DMS79 treated with DMSO at 0.1 percent for 48 hours (cell line): Measurements from ENCODE around the gene FHAD1.

Source experiments
- DNase-seq: peaks from one replicate; lab custom pipeline; 2025; lab: John Stamatoyannopoulos, UW

FHAD1 gene

DNA sequence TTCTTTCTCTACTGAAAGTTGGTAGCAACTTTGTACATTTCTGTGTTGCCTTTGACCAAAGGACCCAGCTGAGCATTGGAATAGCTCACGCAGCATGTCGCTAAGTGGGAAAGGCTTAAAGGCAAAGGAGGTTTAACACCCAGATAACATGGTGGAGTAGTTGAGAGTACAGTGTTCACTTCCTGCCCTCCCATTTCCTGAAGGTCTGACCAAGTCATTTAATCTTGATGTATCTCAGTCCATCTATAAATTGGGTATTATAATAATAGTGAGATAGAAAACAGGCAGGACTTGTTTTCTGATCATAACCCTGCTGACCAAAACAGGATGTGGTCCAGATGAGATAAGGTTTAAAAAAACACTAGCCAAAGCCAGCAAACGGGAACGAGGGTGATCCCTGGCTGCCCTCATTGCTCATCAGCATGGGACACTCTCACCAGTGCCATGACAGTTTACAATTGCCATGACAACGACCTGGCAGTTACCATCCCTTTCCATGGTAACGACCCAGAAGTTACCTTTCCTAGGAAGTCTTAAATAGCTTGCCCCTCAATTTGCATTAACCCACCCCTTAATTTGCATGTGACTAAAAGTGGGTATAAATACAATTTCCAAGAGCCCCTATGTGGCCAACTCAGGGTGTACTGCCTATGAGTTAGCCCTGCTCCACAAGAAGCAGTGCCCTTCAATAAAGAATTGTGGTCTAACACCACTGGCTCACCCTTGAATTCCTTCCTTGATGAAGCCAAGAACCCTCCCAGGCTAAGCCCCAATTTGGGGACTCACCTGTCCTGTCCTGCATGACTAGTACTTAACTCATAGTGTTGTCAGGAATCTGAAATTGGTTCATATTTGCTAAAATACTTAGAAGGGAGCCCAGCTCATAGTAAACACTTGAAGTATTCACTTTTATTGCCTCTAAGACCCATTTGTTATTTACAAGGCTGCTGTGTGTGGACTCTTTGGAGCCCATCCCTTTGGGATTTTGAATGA, 28.4 kb upstream of the FHAD1 start:
- DNase-seq: no peak

- no peak for DNase-seq
Observed at GRCh38 chr1:15219280-15220023, 27.6 kb upstream of the FHAD1 start.

DNA sequence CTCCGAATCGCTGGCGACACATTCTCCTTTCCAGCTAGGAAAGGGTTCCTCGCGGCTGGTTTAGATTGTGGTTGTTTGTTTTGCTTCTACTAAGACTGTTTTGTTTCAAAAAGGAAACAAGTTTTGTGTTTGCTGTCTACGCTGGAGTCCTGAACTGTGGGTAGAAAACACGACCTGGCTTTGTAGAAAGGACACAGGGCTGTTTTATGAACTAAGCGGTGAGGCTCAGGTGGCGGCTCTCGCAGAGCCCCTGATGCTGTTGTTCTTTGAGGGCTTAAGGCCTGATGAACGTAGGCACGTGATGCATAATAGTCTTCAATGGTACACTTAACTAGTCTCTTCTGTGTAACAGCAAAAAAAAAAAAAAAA, 27.0 kb upstream of the FHAD1 start:
- DNase-seq: no peak

DNA sequence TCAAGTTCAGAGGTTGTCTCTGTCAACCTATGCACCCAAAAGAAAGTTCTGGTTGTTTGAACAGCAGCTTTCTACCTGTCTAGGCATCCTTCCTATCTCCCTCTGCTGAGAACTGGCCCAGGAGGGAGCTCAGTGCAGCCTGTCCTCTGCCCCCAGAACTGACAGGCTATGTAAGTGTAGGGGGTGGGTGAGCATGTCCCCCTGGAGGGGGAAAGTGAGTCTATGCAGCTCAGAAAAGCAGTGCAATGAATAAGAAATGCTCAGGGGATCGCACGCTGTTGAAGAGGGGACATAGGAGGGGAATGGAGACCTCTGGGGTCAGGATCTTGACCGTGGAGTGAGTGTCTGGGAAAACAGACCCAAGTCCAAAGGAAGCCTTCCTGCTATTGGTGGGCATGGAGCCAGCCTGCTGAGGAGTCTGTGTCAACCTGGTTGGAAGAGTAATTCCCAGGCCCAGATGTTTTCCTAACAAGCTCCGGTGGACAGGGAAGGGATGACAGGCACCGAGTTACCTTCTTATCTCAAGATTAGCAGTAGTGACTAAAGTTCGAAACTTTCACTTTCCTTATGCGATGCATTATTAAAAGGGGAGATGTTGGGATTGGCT, 26.1 kb upstream of the FHAD1 start:
- no peak for DNase-seq

- no peak for DNase-seq
Observed at GRCh38 chr1:15222653-15223303, 24.2 kb upstream of the FHAD1 start.

- no peak for DNase-seq
Observed at GRCh38 chr1:15224259-15224869, 22.7 kb upstream of the FHAD1 start.

GRCh38 chr1:15224974-15225373, 22.0 kb upstream of the FHAD1 start:
- DNase-seq: no peak

- no peak for DNase-seq
Observed at GRCh38 chr1:15225461-15225860, 21.6 kb upstream of the FHAD1 start.

DNA sequence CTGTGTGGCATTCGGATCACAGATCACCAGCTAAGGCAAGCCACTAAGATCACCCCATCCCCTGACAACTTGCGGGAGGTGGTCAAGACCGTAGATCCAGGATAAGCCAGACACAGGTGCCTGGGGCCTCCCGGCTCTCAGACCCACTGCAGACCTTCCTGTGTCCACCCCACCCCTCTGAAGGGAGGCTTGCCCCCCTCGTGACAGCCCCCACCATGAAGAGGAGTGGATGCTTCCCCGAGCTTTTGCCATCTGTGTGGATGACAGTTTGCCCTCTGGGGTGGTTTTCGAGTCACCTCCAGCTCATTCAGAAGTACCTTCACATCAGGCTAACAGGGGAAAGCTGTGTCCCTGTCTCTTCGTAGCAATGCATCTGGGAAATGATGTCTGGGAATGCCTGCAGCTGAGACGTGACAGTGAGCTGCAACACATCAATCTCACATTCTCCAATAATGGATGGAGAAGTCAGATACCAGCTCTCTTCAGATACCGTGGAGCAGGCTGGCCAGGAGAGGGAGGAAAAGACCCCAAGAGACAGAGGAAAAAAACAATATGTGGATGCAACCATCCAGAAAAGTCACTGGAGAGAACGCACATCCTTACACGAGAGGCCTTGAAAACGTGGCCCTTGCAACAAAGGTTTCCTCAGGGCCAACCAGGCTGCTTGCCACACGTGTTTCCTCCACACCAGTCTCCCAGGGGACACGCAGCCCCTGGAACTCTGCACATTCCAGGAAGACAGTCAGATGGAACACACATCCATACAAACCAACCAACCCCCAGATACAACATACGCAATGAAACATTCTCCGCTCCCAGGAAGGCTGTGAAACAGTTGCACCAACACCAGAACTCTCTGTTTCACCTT, 20.4 kb upstream of the FHAD1 start:
- DNase-seq: no peak

DNA sequence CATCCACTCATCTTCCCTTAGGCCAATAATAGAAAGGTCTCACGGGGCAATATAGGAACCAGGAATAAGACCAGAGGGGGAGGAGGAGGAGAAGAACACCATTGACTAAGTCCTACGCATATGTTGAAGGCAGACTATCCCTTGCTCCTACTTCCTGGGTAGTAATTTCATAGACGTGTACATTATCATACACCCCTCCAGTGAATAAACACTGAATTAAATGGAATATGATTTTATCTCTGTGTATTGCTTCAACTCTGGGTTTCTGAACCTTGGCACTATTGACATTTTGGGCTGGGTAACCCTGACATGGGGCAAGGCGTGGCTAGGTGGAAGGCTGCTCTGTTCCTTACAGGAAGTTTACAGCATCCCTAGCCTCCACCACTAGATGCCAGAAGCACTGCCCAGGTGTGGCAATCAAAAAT, 17.3 kb upstream of the FHAD1 start:
- DNase-seq: no peak

DNA sequence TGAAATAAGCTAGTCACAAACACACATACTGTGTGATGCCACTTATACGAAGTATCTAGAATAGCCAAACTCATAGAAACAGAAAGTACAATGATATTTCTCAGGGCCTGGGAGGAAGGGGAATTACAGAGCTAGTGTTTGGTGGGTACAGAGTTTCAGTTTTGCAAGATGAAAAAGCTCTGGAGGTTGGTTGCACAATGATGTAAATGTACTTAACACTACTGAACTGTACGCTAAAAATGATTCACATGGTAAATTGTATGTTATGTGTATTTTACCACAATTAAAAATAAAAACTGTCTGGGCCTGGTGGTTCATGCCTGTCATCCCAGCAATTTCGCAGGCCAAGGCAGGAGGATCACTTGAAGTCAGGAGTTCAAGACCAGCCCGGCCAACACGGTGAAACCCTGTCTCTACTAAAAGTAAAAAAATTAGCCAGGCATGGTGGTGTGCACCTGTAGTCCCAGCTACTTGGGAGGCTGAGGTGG, 15.3 kb upstream of the FHAD1 start:
- DNase-seq: no peak

DNA sequence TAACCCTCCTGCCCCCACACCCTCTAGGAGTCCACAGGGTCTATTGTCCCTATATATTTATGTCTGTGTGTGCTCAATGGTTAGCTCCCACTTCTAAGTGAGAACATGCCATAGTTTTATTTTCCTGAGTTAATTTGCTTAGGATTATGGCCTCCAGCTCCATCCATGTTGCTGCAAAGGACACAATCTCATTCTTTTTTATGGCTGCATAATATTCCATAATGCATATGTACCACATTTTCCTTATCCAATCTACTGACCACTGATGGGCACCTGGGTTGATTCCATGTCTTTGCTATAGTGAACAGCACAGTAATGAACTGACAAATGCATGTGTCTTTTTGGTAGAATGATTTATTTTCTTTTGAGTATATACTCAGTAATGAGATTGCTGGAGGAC, 13.3 kb upstream of the FHAD1 start:
- DNase-seq: no peak

GRCh38 chr1:15236321-15236721, 10.7 kb upstream of the FHAD1 start:
- no peak for DNase-seq

GRCh38 chr1:15236746-15237145, 10.3 kb upstream of the FHAD1 start:
- no peak for DNase-seq

DNA sequence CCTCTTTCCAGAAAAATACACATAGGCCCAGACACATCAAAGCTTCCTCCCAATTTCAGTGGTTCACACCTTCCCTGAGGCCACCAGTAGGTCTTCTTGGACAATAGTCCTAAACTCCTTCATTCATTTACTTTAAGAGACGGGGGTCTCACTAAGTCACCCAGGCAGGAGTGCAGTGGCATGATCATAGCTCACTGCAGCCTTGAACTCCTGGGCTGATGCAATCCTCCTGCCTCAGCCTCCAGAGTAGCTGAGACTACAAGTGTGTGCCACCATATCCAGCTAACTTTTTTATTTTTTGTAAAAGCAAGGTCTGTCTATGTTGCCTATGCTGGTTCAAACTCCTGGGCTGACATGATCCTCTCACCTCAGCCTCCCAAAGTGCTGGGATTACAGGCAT, 8.2 kb upstream of the FHAD1 start:
- DNase-seq: no peak

- DNase-seq: no peak
Observed at GRCh38 chr1:15242766-15243165, 4.3 kb upstream of the FHAD1 start.

- peak; percentile 74 for DNase-seq
Observed at GRCh38 chr1:15243275-15244043, 3.6 kb upstream of the FHAD1 start.

DNA sequence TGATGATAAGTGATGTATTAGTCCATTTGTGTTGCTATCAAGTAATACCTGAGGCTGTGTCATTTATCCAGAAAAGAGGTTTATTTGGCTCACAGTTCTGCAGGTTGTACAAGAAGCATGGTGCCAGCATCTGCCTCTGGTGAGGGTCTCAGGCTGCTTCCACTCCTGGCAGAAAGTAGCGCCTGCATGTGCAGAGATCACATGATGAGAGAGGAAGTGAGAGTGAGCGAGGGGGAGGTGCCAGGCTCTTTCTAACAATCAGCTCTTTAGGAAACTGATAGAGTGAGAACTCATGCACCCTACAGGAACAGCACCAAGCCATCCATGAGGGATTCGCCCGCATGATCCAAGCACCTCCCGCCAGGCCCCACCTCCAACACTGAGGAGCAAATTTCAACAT, 2.2 kb upstream of the FHAD1 start:
- DNase-seq: no peak

DNA sequence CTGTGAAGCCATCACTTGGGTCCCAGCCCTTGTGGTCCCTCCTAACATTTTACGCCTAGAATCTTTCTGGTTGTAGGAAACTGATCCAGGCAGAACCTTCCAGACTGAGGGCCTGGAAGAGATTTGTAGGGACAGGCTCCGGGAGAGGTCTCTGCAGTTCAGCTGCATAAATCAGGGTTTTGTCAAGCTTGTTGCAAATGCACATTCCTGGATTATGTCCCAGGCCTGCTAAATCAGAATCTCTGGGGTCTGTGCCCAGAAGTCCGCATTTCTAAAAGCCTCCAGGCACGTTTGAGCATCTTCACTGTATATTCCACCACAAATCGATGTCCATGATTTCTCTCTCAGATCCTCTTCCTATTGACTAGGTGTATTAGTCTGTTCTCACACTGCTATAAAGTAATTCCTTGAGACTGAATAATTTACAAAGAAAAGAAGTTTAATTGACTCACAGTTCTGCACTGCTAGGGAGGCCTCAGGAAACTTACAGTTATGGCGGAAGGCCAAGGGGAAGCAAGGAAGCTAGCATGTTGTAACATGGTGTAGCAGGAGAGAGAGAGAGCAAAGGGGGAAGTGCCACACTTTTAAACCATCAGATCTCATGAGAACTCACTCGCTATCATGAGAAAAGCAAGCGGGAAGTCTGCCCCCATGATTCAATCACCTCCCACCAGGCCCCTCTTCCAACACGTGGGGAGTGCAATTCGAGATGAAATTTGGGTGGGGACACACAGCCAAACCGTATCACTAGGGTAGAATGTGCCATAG, 1.2 kb upstream of the FHAD1 start:
- DNase-seq: no peak
